ENCODE measurements around the gene ATP10A. TPM values are rescaled to one million over a fixed set of nuclear protein-coding genes. Genes with fewer than 3 reads are reported as not detected.

Gene ATP10A
- total RNA-seq, 2 donors from 2014 or later = 2.4 to 5.1 TPM

GRCh38 chr15:25736461-25736860, 126.7 kb downstream of the ATP10A start:
- intact Hi-C loops (cut with DNase I) = no loop called here
- ATAC-seq = no peak
- no peak for DNase-seq

GRCh38 chr15:25735550-25736384, 127.4 kb downstream of the ATP10A start:
- intact Hi-C loops (cut with DNase I) = no loop called here
- DNase-seq (no peak), ATAC-seq (no peak)

- no peak for ATAC-seq
- no peak for DNase-seq
- intact Hi-C loops (cut with DNase I) = no loop called here
Observed at GRCh38 chr15:25734680-25735355, 128.3 kb downstream of the ATP10A start.

GRCh38 chr15:25733856-25734679, 129.1 kb downstream of the ATP10A start:
- DNase-seq (no peak), ATAC-seq (no peak)
- intact Hi-C loops (cut with DNase I) = no loop called here

- no peak for ATAC-seq
- intact Hi-C loops (cut with DNase I) = no loop called here
- no peak for DNase-seq
Observed at GRCh38 chr15:25733036-25733855, 129.9 kb downstream of the ATP10A start.

GRCh38 chr15:25732191-25732590, 130.9 kb downstream of the ATP10A start:
- DNase-seq = no peak
- no peak for ATAC-seq
- intact Hi-C loops (cut with DNase I) = no loop called here

- intact Hi-C loops (cut with DNase I) = no loop called here
- no peak for DNase-seq
- ATAC-seq = no peak
Observed at GRCh38 chr15:25731411-25731810, 131.7 kb downstream of the ATP10A start.

GRCh38 chr15:25730918-25731317, 132.2 kb downstream of the ATP10A start:
- ATAC-seq (no peak), DNase-seq (no peak)
- intact Hi-C loops (cut with DNase I) = no loop called here

- DNase-seq (no peak), ATAC-seq (no peak)
- intact Hi-C loops (cut with DNase I) = no loop called here
Observed at GRCh38 chr15:25728816-25729215, 134.3 kb downstream of the ATP10A start.

GRCh38 chr15:25727867-25728600, 135.1 kb downstream of the ATP10A start:
- ATAC-seq (no peak), DNase-seq (no peak)
- intact Hi-C loops (cut with DNase I) = no loop called here

- intact Hi-C loops (cut with DNase I) = no loop called here
- no peak for DNase-seq
- ATAC-seq = no peak
Observed at GRCh38 chr15:25727116-25727515, 136.0 kb downstream of the ATP10A start.

GRCh38 chr15:25725758-25726157, 137.4 kb downstream of the ATP10A start:
- intact Hi-C loops (cut with DNase I) = no loop called here
- no peak for ATAC-seq
- no peak for DNase-seq

- intact Hi-C loops (cut with DNase I) = no loop called here
- DNase-seq (no peak), ATAC-seq (no peak)
Observed at GRCh38 chr15:25724899-25725298, 138.2 kb downstream of the ATP10A start.

- intact Hi-C loops (cut with DNase I) = no loop called here
- ATAC-seq (no peak), DNase-seq (no peak)
Observed at GRCh38 chr15:25721605-25721955, 141.5 kb downstream of the ATP10A start.

- intact Hi-C loops (cut with DNase I) = no loop called here
- DNase-seq (no peak), ATAC-seq (no peak)
Observed at GRCh38 chr15:25719101-25719985, 143.8 kb downstream of the ATP10A start.

- DNase-seq (no peak), ATAC-seq (no peak)
- intact Hi-C loops (cut with DNase I) = no loop called here
Observed at GRCh38 chr15:25718597-25718996, 144.5 kb downstream of the ATP10A start.

GRCh38 chr15:25718169-25718536, 145.0 kb downstream of the ATP10A start:
- DNase-seq = no peak
- ATAC-seq = no peak
- intact Hi-C loops (cut with DNase I) = no loop called here
